HCT116 (cell line): Measurements from ENCODE around the gene PSMD11. TPM values are rescaled to one million over a fixed set of nuclear protein-coding genes. Genes with fewer than 3 reads are reported as not detected.

Source experiments
- ATAC-seq: fragments of 200-7000 bp; cut with Tn5 transposase; 2 replicates; pipeline ENCODE4 v1.9.1; 2020; ENCODE audit warnings: mild to moderate bottlenecking, moderate library complexity
- BruUV-seq: library from RNA; stranded (reverse); fragments of 400-500 nt; replicated peaks from 2 replicates; lab custom pipeline; 2021; lab: Mats Ljungman, UMichigan
- CTCF ChIA-PET: fragments of 300-600 bp; sonication (Branson Sonifier 250); formaldehyde crosslinking; loops from one replicate; lab custom pipeline; 2021; ENCODE audit warnings: antibody characterized with exemption; lab: Charles Lee
- POLR2A ChIA-PET: fragments of 300-600, 350-600 bp; sonication (Branson Sonifier 250); formaldehyde crosslinking; loops from one replicate; lab custom pipeline; 2021; ENCODE audit warnings: antibody characterized with exemption; lab: Charles Lee
- RAD21 ChIA-PET, 2 experiments: fragments of 300-600 bp; sonication (Branson Sonifier 250); formaldehyde crosslinking; loops; one replicate each; lab custom pipeline; 2023; ENCODE audit warnings: low total read pairs in 2 of 2; ENCODE audit not compliant: uncharacterized antibody in 2 of 2, unreplicated experiment in 2 of 2, low non-redundant PET in 1 of 2; lab: Charles Lee
- DNase-seq: peaks from one replicate; pipeline ENCODE4 v3.0.0-alpha.2; 2010; ENCODE audit warnings: low read depth, low spot score
- H2AFZ ChIP-seq: fragments of 200-600 bp; shearing (Covaris generic), sonication (generic); 2 replicates; pipeline ENCODE4 v1.6.1; 2017; ENCODE audit warnings: low read depth, mixed run types, mixed read lengths, antibody characterized with exemption, low read length; ENCODE audit not compliant: poor library complexity, severe bottlenecking
- H3K27ac ChIP-seq: 2 replicates; pipeline ENCODE4 v1.5.1; 2012; ENCODE audit warnings: low read depth, low read length
- H3K27me3 ChIP-seq: fragments of 200-600 bp; sonication (generic); 2 replicates; pipeline ENCODE4 v1.6.1; 2016; ENCODE audit warnings: mixed run types, low read length, mixed read lengths; ENCODE audit not compliant: insufficient read depth
- H3K36me3 ChIP-seq, 2 experiments: fragments of 200-500 bp in 1 of 2; fragments of 200-600 bp in 1 of 2; sonication (Bioruptor generic) in 1 of 2; sonication (generic) in 1 of 2; 2 replicates each; pipeline versions ENCODE4 v1.5.1 to v1.6.1; 2014 to 2016; ENCODE audit warnings: low read length in 2 of 2, inconsistent platforms in 1 of 2, mixed read lengths in 1 of 2, mixed run types in 1 of 2; ENCODE audit not compliant: insufficient read depth in 2 of 2, control insufficient read depth in 1 of 2
- H3K4me1 ChIP-seq, 2 experiments: fragments of 200-600 bp in 1 of 2; sonication (generic) in 1 of 2; 2 replicates each; pipeline versions ENCODE4 v1.5.1 to v1.6.1; 2012 to 2017; ENCODE audit warnings: low read length in 2 of 2, inconsistent platforms in 1 of 2, mild to moderate bottlenecking in 1 of 2, mixed read lengths in 1 of 2, mixed run types in 1 of 2, moderate library complexity in 1 of 2; ENCODE audit not compliant: insufficient read depth in 2 of 2, control insufficient read depth in 1 of 2
- H3K4me2 ChIP-seq: fragments of 200-600 bp; sonication (generic); 2 replicates; pipeline ENCODE4 v1.6.1; 2017; ENCODE audit warnings: mixed run types, low read length, mixed read lengths
- H3K4me3 ChIP-seq, 2 experiments: fragments of 200-600 bp in 1 of 2; sonication (generic) in 1 of 2; replicated peaks in 1 of 2; 2 replicates each; pipeline ENCODE4 v1.5.1; 2011 to 2016; ENCODE audit warnings: low read length in 2 of 2, control low read depth in 1 of 2, low read depth in 1 of 2, mild to moderate bottlenecking in 1 of 2, mixed read lengths in 1 of 2, mixed run types in 1 of 2
- H3K79me2 ChIP-seq: fragments of 200-600 bp; sonication (generic); 2 replicates; pipeline ENCODE4 v1.6.1; 2017; ENCODE audit warnings: mild to moderate bottlenecking, mixed run types, low read length, moderate library complexity, mixed read lengths; ENCODE audit not compliant: insufficient read depth
- H3K9ac ChIP-seq: fragments of 200-600 bp; sonication (generic); 2 replicates; pipeline ENCODE4 v1.6.1; 2016; ENCODE audit warnings: low read length, mixed read lengths
- H3K9me2 ChIP-seq: fragments of 200-600 bp; sonication (generic), shearing (Covaris generic); 2 replicates; pipeline ENCODE4 v1.6.1; 2017; ENCODE audit warnings: mixed run types, mild to moderate bottlenecking, moderate library complexity; ENCODE audit not compliant: insufficient read depth
- H3K9me3 ChIP-seq, 2 experiments: fragments of 200-500 bp in 1 of 2; fragments of 200-600 bp in 1 of 2; sonication (Bioruptor generic) in 1 of 2; sonication (generic) in 1 of 2; 2 replicates each; pipeline ENCODE4 v1.6.1; 2014 to 2017; ENCODE audit warnings: low read length in 2 of 2, mixed read lengths in 2 of 2, inconsistent platforms in 1 of 2, low read depth in 1 of 2, mild to moderate bottlenecking in 1 of 2, mixed run types in 1 of 2, moderate library complexity in 1 of 2; ENCODE audit not compliant: control insufficient read depth in 1 of 2, insufficient read depth in 1 of 2
- H4K20me1 ChIP-seq: fragments of 200-600 bp; sonication (generic), shearing (Covaris generic); 2 replicates; pipeline ENCODE4 v1.6.1; 2017; ENCODE audit warnings: mixed run types, mild to moderate bottlenecking, moderate library complexity; ENCODE audit not compliant: insufficient read depth
- EZH2 ChIP-seq: fragments of 200-600 bp; sonication (generic); IDR thresholded peaks from 2 replicates; pipeline ENCODE4 v1.6.1; 2017; ENCODE audit warnings: antibody characterized with exemption, mixed run types
- EZH2phosphoT487 ChIP-seq: fragments of 200-600 bp; IDR thresholded peaks from 2 replicates; pipeline ENCODE4 v1.6.1; 2018; ENCODE audit warnings: antibody characterized with exemption, borderline replicate concordance
- POLR2AphosphoS5 ChIP-seq: IDR thresholded peaks from 2 replicates; pipeline ENCODE4 v1.6.1; 2011; ENCODE audit warnings: mild to moderate bottlenecking, low read depth, low read length, moderate library complexity
- TCF7L2 ChIP-seq: IDR thresholded peaks from 2 replicates; pipeline ENCODE4 v1.7.0; 2011; ENCODE audit warnings: borderline replicate concordance, inconsistent platforms; ENCODE audit not compliant: insufficient read depth, insufficient read length; ENCODE audit errors: extremely low read depth
- ZBTB33 ChIP-seq: IDR thresholded peaks from 2 replicates; pipeline ENCODE4 v1.6.1; 2011; ENCODE audit warnings: mild to moderate bottlenecking, low read length, moderate library complexity; ENCODE audit not compliant: insufficient replicate concordance; ENCODE audit errors: extremely low read depth
- ZFX ChIP-seq: fragments of 450-650 bp; IDR thresholded peaks from 2 replicates; pipeline ENCODE4 v1.6.1; 2017
- ZNF274 ChIP-seq: fragments of 200-500 bp; sonication (Bioruptor generic); IDR thresholded peaks from 2 replicates; pipeline ENCODE4 v1.6.1; 2014; ENCODE audit warnings: mild to moderate bottlenecking, low read depth, low read length, inconsistent platforms
- intact Hi-C: fragments of 100-400 bp; cut with micrococcal nuclease; formaldehyde crosslinking; loops from 2 replicates; pipeline ENCODE4 v1.10.0; 2022
- total RNA-seq: library from RNA; stranded (reverse); gene quantifications from one replicate; pipeline ENCODE4 v1.2.1, GENCODE V29; 2021; ENCODE audit not compliant: unreplicated experiment

The PSMD11 gene
- total RNA-seq, 1 experiment from 2014 or later = 143 TPM

GRCh38 chr17:32484628-32485027, 40.3 kb downstream of the PSMD11 start:
- no peak overlapping the region for H3K4me2 ChIP-seq
- ChIA-PET CTCF (interaction anchor here (0.7 to 2.5 kb wide), 3 partner anchors 11 to 46 kb away, joined by 3 to 9 read pairs (median 4); no protein-coding TSS in a partner anchor), RAD21 (no interaction called here), POLR2A (no interaction called here)
- intact Hi-C loops = loop anchor here (5.0 kb wide), 1 partner anchor 128 kb away; no protein-coding TSS in a partner anchor
- no TSS peak for BruUV-seq
- no peaks in the 10 kb centered on the region for H3K9me2 ChIP-seq
- no peak overlapping the region for H3K27ac ChIP-seq
- no peak for ATAC-seq
- peaks cover 25 to 31% of the 10 kb centered on the region in 2 experiments; a peak in 3 of 4 replicates for H3K36me3 ChIP-seq
- no peak overlapping the region for H3K4me3 ChIP-seq
- H3K4me1 ChIP-seq = peaks cover 6 to 18% of the 10 kb centered on the region in 2 experiments
- no peaks in the 10 kb centered on the region for H4K20me1 ChIP-seq
- H3K27me3 ChIP-seq = no peaks in the 10 kb centered on the region
- H3K9me3 ChIP-seq = no peaks in the 10 kb centered on the region
- DNase-seq = no peak
- no peaks in the 10 kb centered on the region for H3K79me2 ChIP-seq
- no peak overlapping the region for H2AFZ ChIP-seq
- TF ChIP-seq POLR2AphosphoS5 = no peak
- no peak overlapping the region for H3K9ac ChIP-seq

- no peaks in the 10 kb centered on the region for H3K27me3 ChIP-seq
- ChIA-PET POLR2A (no interaction called here), RAD21 (no interaction called here), CTCF (interaction anchor here (0.7 to 1.9 kb wide), 3 partner anchors 12 to 47 kb away, joined by 3 to 8 read pairs (median 4); no protein-coding TSS in a partner anchor)
- ATAC-seq (no peak), DNase-seq (no peak)
- H3K4me2 ChIP-seq = peak overlapping the region; percentile 80
- intact Hi-C loops = no loop called here
- H3K9me3 ChIP-seq = no peaks in the 10 kb centered on the region
- TF ChIP-seq ZFX = no peak
- no peak for TF ChIP-seq EZH2
- TF ChIP-seq ZNF274 = no peak
- no peak for TF ChIP-seq ZBTB33
- TF ChIP-seq TCF7L2 = no peak
- TF ChIP-seq EZH2phosphoT487 = no peak
- no peaks in the 10 kb centered on the region for H3K9me2 ChIP-seq
- peaks cover 18 to 22% of the 10 kb centered on the region in 2 experiments; a peak in 3 of 4 replicates for H3K36me3 ChIP-seq
- BruUV-seq = no TSS peak
- peaks cover 6 to 18% of the 10 kb centered on the region in 2 experiments for H3K4me1 ChIP-seq
- peak overlapping the region; percentile 87 for H3K27ac ChIP-seq
- no peak overlapping the region for H2AFZ ChIP-seq
- no peaks in the 10 kb centered on the region for H3K79me2 ChIP-seq
- peak overlapping the region; percentile 46 for H3K9ac ChIP-seq
- no peaks in the 10 kb centered on the region for H4K20me1 ChIP-seq
- H3K4me3 ChIP-seq = peak overlapping the region in 1 of 2 experiments; percentile 45; a peak in 1 of 4 replicates
These were observed 41.2 kb downstream of the PSMD11 start for GRCh38 chr17:32485261-32486110.
